Stimulated activated CD4-positive, alpha-beta T cell treated with anti-CD3 and anti-CD28 coated beads, TNF-alpha, amount 100 ng/mL, for 4 hours (primary cell): ENCODE results near the gene SCRN2.
A peak's percentile ranks its signal among the peaks of the same experiment; 100 is the strongest.

Experiments
- DNase-seq, 3 experiments: peaks; one replicate each; pipeline ENCODE4 v3.0.0-alpha.2; 2020; ENCODE audit warnings: low read depth in 3 of 3

SCRN2 gene

GRCh38 chr17:47846716-47847340 is 5.8 kb upstream of the SCRN2 start:
- no peak for DNase-seq

GRCh38 chr17:47845716-47846075 is 4.6 kb upstream of the SCRN2 start:
- DNase-seq = no peak

- no peak for DNase-seq
Measured at GRCh38 chr17:47844814-47845715, 4.0 kb upstream of the SCRN2 start.

- DNase-seq = no peak
Measured at GRCh38 chr17:47844227-47844626, 3.2 kb upstream of the SCRN2 start.

- no peak for DNase-seq
Measured at GRCh38 chr17:47843391-47843730, 2.3 kb upstream of the SCRN2 start.

GRCh38 chr17:47841488-47842291 is 617 bp upstream of the SCRN2 start:
- DNase-seq = no peak

- DNase-seq = no peak
Measured at GRCh38 chr17:47840001-47840741, 902 bp downstream of the SCRN2 start.

GRCh38 chr17:47839071-47839470 is 2.0 kb downstream of the SCRN2 start:
- no peak for DNase-seq

GRCh38 chr17:47838636-47839035 is 2.4 kb downstream of the SCRN2 start:
- DNase-seq = no peak

GRCh38 chr17:47837401-47838039 is 3.6 kb downstream of the SCRN2 start:
- no peak for DNase-seq

GRCh38 chr17:47836601-47837000 is 4.5 kb downstream of the SCRN2 start:
- DNase-seq = no peak

- no peak for DNase-seq
Measured at GRCh38 chr17:47834756-47835155, 6.3 kb downstream of the SCRN2 start.

- no peak for DNase-seq
Measured at GRCh38 chr17:47831934-47832327, 9.1 kb downstream of the SCRN2 start.

- peak; percentile 84 to 88 (median 86) for DNase-seq
Measured at GRCh38 chr17:47831003-47831933, 9.8 kb downstream of the SCRN2 start, which contains the start of the genes LRRC46 and MRPL10. TSS of gene LRRC46 (plus strand) at chr17:47831670. CDS start at chr17:47831990, 320 bp downstream. TSS of gene MRPL10 (minus strand) at chr17:47831541. CDS start at chr17:47831511, 30 bp downstream.

GRCh38 chr17:47830396-47831002 is 10.6 kb downstream of the SCRN2 start:
- DNase-seq = no peak

GRCh38 chr17:47829870-47830269 is 11.2 kb downstream of the SCRN2 start:
- no peak for DNase-seq

- DNase-seq = no peak
Measured at GRCh38 chr17:47823519-47823918, 17.6 kb downstream of the SCRN2 start.

GRCh38 chr17:47822785-47823184 is 18.3 kb downstream of the SCRN2 start:
- no peak for DNase-seq
